Naive B cell (primary cell): ENCODE measurements around the gene HNF1B. TPM values are rescaled to one million over a fixed set of nuclear protein-coding genes. Genes with fewer than 3 reads are reported as not detected.

Experiments used
- ATAC-seq, 2 donors: fragments of 150-1000 bp; cut with Tn5 transposase; 2 replicates each; pipeline ENCODE4 v1.10.0; 2021; ENCODE audit warnings: low read depth in 2 of 2, mild to moderate bottlenecking in 2 of 2, moderate library complexity in 2 of 2
- DNase-seq: peaks from one replicate; pipeline ENCODE4 v3.0.0; 2022
- H3K27ac Mint-ChIP-seq, 6 donors: one replicate each; pipeline ENCODE4 v1.8.0; 2020 to 2022; ENCODE audit warnings: mild to moderate bottlenecking in 6 of 6, mixed read lengths in 6 of 6, moderate library complexity in 5 of 6, inconsistent platforms in 2 of 6
- H3K27me3 Mint-ChIP-seq, 3 donors: one replicate each; pipeline ENCODE4 v1.8.0; 2021 to 2022; ENCODE audit warnings: mixed read lengths in 3 of 3, mild to moderate bottlenecking in 1 of 3
- H3K36me3 Mint-ChIP-seq, 2 donors: one replicate each; pipeline ENCODE4 v1.8.0; 2020 to 2022; ENCODE audit warnings: mixed read lengths in 2 of 2, inconsistent platforms in 1 of 2, mild to moderate bottlenecking in 1 of 2
- H3K4me1 Mint-ChIP-seq, 3 donors: one replicate each; pipeline ENCODE4 v1.8.0; 2020 to 2022; ENCODE audit warnings: mixed read lengths in 3 of 3, inconsistent platforms in 1 of 3, mild to moderate bottlenecking in 1 of 3, moderate library complexity in 1 of 3
- H3K4me3 Mint-ChIP-seq, 8 donors: one replicate each; pipeline ENCODE4 v1.8.0; 2020 to 2022; ENCODE audit warnings: mild to moderate bottlenecking in 8 of 8, mixed read lengths in 8 of 8, moderate library complexity in 8 of 8, inconsistent platforms in 2 of 8
- H3K9me3 Mint-ChIP-seq, 7 donors: one replicate each; pipeline ENCODE4 v1.8.0; 2020 to 2022; ENCODE audit warnings: mixed read lengths in 7 of 7, mild to moderate bottlenecking in 5 of 7, inconsistent platforms in 2 of 7, moderate library complexity in 1 of 7
- polyA plus RNA-seq, 6 donors: library from polyadenylated mRNA; unstranded; fragments of 300-500 nt; fragmentation: Illumina TruSeq; gene quantifications; one replicate each; pipeline ENCODE4 v1.2.3, GENCODE V29; 2021; ENCODE audit warnings: low read depth in 6 of 6

Gene HNF1B
- polyA plus RNA-seq, 6 donors from 2014 or later, result 0.09 TPM; not detected in 5

GRCh38 chr17:37701496-37701898, 43.4 kb downstream of the HNF1B start:
- DNase-seq (peak; percentile 56), ATAC-seq (peak; percentile 89 to 91)
- Mint-ChIP-seq H3K9me3 (no peaks in the 10 kb centered on the region), H3K36me3 (no peaks in the 10 kb centered on the region), H3K4me1 (peaks cover 7 to 10% (median 8%) of the 10 kb centered on the region in 3 donors), H3K27me3 (peaks cover 26 to 50% (median 31%) of the 10 kb centered on the region in 3 donors), H3K27ac (peak overlapping the region in 3 of 6 donors; percentile 44 to 74 (median 59)), H3K4me3 (peak overlapping the region in 7 of 8 donors; percentile 65 to 89 (median 84))

- ATAC-seq (no peak), DNase-seq (no peak)
- Mint-ChIP-seq H3K27ac (peak overlapping the region in 1 of 6 donors; percentile 67), H3K4me1 (peaks cover 7 to 10% (median 8%) of the 10 kb centered on the region in 3 donors), H3K4me3 (peak overlapping the region in 1 of 8 donors; percentile 89), H3K27me3 (peaks cover 22 to 52% (median 31%) of the 10 kb centered on the region in 3 donors), H3K36me3 (no peaks in the 10 kb centered on the region), H3K9me3 (no peaks in the 10 kb centered on the region)
Measured at GRCh38 chr17:37700881-37701280, 44.0 kb downstream of the HNF1B start.

DNA sequence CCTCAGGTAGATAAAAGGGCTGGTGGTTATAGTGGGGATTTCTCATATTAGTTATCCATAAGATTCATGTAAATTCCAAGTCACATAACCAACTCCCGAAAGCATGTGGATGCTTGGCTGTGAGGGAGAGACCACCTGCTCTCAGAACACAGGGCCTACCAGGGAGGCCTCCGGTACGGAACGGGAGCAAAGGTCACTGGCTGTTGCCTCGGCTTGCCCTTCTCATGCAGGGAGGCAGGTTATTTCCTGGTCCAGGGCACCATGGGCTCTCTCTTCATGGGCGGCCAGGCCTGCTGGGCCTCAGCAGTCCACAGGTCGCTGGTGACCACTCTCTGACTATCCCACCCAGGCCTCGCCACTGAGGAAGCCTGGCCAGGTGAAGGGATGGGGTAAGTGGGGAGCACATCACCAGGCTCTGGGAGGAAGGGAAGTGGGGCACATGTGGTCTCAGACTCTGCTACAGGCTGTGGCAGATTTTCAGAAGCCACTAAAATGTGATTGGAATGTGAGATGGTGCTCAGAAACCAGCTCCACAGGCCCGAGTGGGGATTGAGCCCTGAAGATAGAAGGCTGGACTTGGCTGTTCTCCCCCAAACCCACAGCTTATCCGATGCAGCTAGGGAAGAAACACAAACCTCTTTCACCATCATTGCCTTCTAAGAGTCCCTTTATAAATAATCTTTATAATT, 45.4 kb downstream of the HNF1B start:
- Mint-ChIP-seq H3K4me3 (peak overlapping the region in 1 of 8 donors; percentile 38), H3K27me3 (peaks cover 13 to 48% (median 35%) of the 10 kb centered on the region in 3 donors), H3K27ac (no peak overlapping the region), H3K4me1 (peaks cover 7 to 10% (median 8%) of the 10 kb centered on the region in 3 donors), H3K9me3 (peaks cover 0 to 5% (median 0%) of the 10 kb centered on the region in 7 donors), H3K36me3 (no peaks in the 10 kb centered on the region)
- DNase-seq (no peak), ATAC-seq (no peak)

DNA sequence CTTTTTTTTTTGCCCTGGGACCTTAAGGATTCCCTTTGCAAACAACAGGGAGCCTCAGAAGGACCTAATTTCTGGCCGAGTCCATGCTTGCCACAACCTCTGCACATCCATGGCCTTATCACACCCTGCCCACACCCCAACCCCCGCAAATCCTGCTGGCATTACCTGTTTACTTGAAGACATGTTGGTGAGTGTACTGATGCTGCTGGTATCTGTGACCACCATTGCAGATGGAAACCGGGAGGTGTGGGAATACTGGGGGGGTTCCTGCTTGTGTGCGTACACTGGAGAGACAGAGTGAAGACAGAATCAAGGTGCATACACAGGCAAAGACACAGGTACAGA, 46.0 kb downstream of the HNF1B start:
- Mint-ChIP-seq H3K9me3 (peaks cover 0 to 5% (median 0%) of the 10 kb centered on the region in 7 donors), H3K27ac (no peak overlapping the region), H3K4me3 (no peak overlapping the region), H3K27me3 (peaks cover 10 to 42% (median 35%) of the 10 kb centered on the region in 3 donors), H3K4me1 (peaks cover 7 to 10% (median 8%) of the 10 kb centered on the region in 3 donors), H3K36me3 (no peaks in the 10 kb centered on the region)
- no peak for DNase-seq
- no peak for ATAC-seq

GRCh38 chr17:37698132-37698910, 46.5 kb downstream of the HNF1B start:
- DNase-seq (no peak), ATAC-seq (no peak)
- no peak overlapping the region for H3K4me3 Mint-ChIP-seq
- H3K27me3 Mint-ChIP-seq, result peaks cover 10 to 38% (median 35%) of the 10 kb centered on the region in 3 donors
- peaks cover 0 to 5% (median 0%) of the 10 kb centered on the region in 7 donors for H3K9me3 Mint-ChIP-seq
- H3K27ac Mint-ChIP-seq, result no peak overlapping the region
- H3K4me1 Mint-ChIP-seq, result peaks cover 7 to 10% (median 8%) of the 10 kb centered on the region in 3 donors
- no peaks in the 10 kb centered on the region for H3K36me3 Mint-ChIP-seq

GRCh38 chr17:37697381-37697780, 47.5 kb downstream of the HNF1B start:
- Mint-ChIP-seq H3K27me3 (peaks cover 10 to 38% (median 35%) of the 10 kb centered on the region in 3 donors), H3K27ac (no peak overlapping the region)

GRCh38 chr17:37696366-37696765, 48.5 kb downstream of the HNF1B start:
- no peak for ATAC-seq
- no peak for DNase-seq
- H3K27ac Mint-ChIP-seq, result no peak overlapping the region
- peaks cover 0 to 5% (median 0%) of the 10 kb centered on the region in 7 donors for H3K9me3 Mint-ChIP-seq
- no peaks in the 10 kb centered on the region for H3K36me3 Mint-ChIP-seq
- peaks cover 5 to 33% (median 29%) of the 10 kb centered on the region in 3 donors for H3K27me3 Mint-ChIP-seq
- H3K4me1 Mint-ChIP-seq, result peaks cover 0 to 3% (median 1%) of the 10 kb centered on the region in 3 donors
- no peak overlapping the region for H3K4me3 Mint-ChIP-seq

More at GRCh38 chr17:37697381-37697780, 47.5 kb downstream of the HNF1B start:
- no peak for ATAC-seq
- no peak for DNase-seq
- peaks cover 7 to 10% (median 8%) of the 10 kb centered on the region in 3 donors for H3K4me1 Mint-ChIP-seq
- no peaks in the 10 kb centered on the region for H3K36me3 Mint-ChIP-seq
- H3K4me3 Mint-ChIP-seq, result no peak overlapping the region
- peaks cover 0 to 5% (median 0%) of the 10 kb centered on the region in 7 donors for H3K9me3 Mint-ChIP-seq

DNA sequence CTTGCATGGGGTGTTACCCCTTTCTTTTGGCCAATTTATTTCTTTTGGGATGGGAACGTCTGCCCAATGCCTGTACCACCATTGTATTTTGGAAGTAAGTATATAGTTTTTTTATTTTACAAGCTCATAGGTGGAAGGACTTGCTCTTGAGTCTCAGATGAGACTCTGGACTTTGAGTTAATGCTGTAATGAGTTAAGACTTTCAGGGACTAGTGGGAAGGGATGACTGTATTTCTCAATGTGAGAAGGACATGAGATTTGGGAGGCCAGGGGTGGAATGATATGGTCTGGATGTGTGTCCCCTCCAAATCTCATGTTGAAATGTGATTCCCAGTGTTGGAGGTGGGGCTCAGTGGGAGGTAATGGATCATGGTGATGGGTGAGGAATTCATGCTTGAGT, 49.1 kb downstream of the HNF1B start:
- no peak for ATAC-seq
- no peak for DNase-seq
- Mint-ChIP-seq H3K9me3 (peaks cover 0 to 5% (median 0%) of the 10 kb centered on the region in 7 donors), H3K4me3 (no peak overlapping the region), H3K4me1 (no peaks in the 10 kb centered on the region), H3K27me3 (peaks cover 4 to 38% (median 30%) of the 10 kb centered on the region in 3 donors), H3K27ac (no peak overlapping the region), H3K36me3 (no peaks in the 10 kb centered on the region)

DNA sequence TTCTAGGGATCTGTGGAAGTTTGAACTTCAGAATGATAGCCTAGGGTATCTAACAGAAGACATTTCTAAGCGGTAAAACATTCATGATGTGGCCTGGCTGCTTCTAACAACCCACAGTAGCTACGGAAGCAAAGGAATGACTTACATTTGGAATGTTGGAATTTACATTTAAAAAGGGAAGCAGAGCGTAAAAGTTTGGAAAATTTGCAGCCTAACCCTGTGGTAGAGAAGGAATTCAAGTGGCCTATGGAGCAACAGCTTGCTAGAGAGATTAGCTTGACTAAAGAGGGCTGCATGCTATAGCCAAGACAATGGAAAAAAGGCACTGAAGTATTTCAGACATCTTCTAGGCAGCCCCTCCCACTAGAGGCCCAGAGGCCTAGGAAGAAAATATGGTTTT, 50.1 kb downstream of the HNF1B start:
- DNase-seq (no peak), ATAC-seq (no peak)
- Mint-ChIP-seq H3K27me3 (peaks cover 0 to 42% (median 39%) of the 10 kb centered on the region in 3 donors), H3K4me3 (no peak overlapping the region), H3K4me1 (no peaks in the 10 kb centered on the region), H3K27ac (peak overlapping the region in 1 of 6 donors; percentile 50), H3K9me3 (peaks cover 0 to 5% (median 0%) of the 10 kb centered on the region in 7 donors), H3K36me3 (no peaks in the 10 kb centered on the region)

DNA sequence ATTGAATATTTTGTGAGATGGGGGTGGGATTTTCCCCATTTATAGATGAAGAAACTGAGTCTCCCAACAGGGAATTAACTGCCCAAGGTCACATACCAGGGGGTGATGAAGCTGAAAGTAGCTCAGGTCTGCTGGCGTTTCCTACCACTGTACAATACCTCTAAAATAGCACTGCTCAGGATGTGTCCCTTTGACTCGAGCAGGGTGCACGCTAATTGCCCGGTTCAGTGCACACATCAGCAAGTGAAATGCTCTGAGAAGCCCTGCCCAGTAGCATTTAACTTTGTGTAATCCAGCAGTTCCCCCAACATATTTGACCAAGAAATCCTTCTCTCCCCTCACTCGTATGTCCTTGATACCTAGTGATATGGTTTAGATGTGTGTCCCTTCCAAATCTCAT, 51.5 kb downstream of the HNF1B start:
- Mint-ChIP-seq H3K9me3 (peaks cover 0 to 5% (median 0%) of the 10 kb centered on the region in 7 donors), H3K27ac (no peak overlapping the region), H3K4me3 (peak overlapping the region in 1 of 8 donors; percentile 7), H3K36me3 (no peaks in the 10 kb centered on the region), H3K27me3 (peaks cover 0 to 34% (median 33%) of the 10 kb centered on the region in 3 donors), H3K4me1 (no peaks in the 10 kb centered on the region)
- ATAC-seq (no peak), DNase-seq (no peak)

DNA sequence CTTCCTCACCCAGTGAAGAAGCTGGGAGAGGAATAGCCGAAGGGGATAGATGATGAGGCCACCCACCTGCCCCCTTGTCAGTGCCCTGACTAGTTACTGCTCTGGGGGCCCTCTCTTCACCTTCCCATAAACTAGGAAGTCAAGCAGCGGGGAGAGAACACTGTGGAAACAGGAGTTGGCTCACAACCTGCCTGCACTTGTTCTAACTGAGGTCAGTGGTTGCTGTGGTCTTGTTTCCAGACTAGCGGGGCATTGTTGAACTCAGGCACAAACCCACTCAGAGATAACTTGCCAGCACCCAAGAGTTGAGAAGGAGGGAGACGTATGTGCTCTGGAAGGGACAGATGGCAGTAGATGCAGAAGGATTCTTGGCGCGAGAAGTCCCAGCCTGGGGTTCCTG, 53.1 kb downstream of the HNF1B start:
- Mint-ChIP-seq H3K27me3 (peaks cover 0 to 28% (median 27%) of the 10 kb centered on the region in 3 donors), H3K4me1 (no peaks in the 10 kb centered on the region)

GRCh38 chr17:37689317-37689716, 55.5 kb downstream of the HNF1B start:
- DNase-seq, result no peak
- no peak overlapping the region for H3K4me3 Mint-ChIP-seq

More for the DNA sequence above, 53.1 kb downstream of the HNF1B start:
- DNase-seq (no peak), ATAC-seq (no peak)
- H3K9me3 Mint-ChIP-seq, result peaks cover 0 to 5% (median 0%) of the 10 kb centered on the region in 7 donors
- H3K36me3 Mint-ChIP-seq, result no peaks in the 10 kb centered on the region
- H3K4me3 Mint-ChIP-seq, result no peak overlapping the region
- peak overlapping the region in 3 of 6 donors; percentile 34 to 69 (median 39) for H3K27ac Mint-ChIP-seq

GRCh38 chr17:37683454-37683984, 61.3 kb downstream of the HNF1B start:
- Mint-ChIP-seq H3K4me1 (no peaks in the 10 kb centered on the region), H3K36me3 (peaks cover 0 to 11% of the 10 kb centered on the region in 2 donors), H3K27me3 (peaks cover 6 to 21% (median 10%) of the 10 kb centered on the region in 3 donors), H3K4me3 (no peak overlapping the region), H3K9me3 (peaks cover 3 to 8% (median 6%) of the 10 kb centered on the region in 7 donors), H3K27ac (no peak overlapping the region)
- DNase-seq (no peak), ATAC-seq (no peak)

More at GRCh38 chr17:37689317-37689716, 55.5 kb downstream of the HNF1B start:
- Mint-ChIP-seq H3K27me3 (peaks cover 6 to 22% (median 16%) of the 10 kb centered on the region in 3 donors), H3K4me1 (no peaks in the 10 kb centered on the region), H3K9me3 (no peaks in the 10 kb centered on the region), H3K36me3 (no peaks in the 10 kb centered on the region), H3K27ac (no peak overlapping the region)
- ATAC-seq, result no peak
